GM18867 (cell line): ENCODE measurements around the gene NXPE2.
"Not testable (repeated sequence)": the region's sequence is repeated elsewhere in the genome, so short reads cannot be mapped to it uniquely, and the experiment has no call there.

Experiments
- ATAC-seq: cut with Tn5 transposase; IDR thresholded peaks from one replicate; pipeline ENCODE4 v1.9.1; 2021; ENCODE audit warnings: mild to moderate bottlenecking, moderate library complexity; ENCODE audit not compliant: unreplicated experiment

NXPE2 gene

GRCh38 chr11:114678125-114679036 lies at the start of gene NXPE2:
TSS of gene NXPE2 (plus strand) at chr11:114678527. CDS start at chr11:114678576, 49 bp downstream.
- ATAC-seq = no peak

- not testable (repeated sequence) for ATAC-seq
Observed at GRCh38 chr11:114631445-114631965, 46.8 kb upstream of the NXPE2 start.

DNA sequence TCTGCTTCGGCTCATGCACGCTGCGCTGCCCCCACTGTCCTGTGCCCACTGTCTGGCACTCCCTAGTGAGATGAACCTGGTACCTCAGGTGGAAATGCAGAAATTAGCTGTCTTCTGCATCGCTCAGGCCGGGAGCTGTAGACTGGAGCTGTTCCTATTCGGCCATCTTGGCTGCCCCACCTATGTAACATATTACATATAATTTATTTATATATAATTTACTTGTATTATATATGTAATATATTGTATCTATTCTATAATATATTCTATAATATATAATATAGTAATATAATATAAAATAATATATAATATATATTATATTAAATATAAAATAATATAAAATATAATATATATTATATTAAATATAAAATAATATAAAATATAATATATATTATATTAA lies 38.9 kb upstream of the NXPE2 start:
- ATAC-seq = not testable (repeated sequence)

DNA sequence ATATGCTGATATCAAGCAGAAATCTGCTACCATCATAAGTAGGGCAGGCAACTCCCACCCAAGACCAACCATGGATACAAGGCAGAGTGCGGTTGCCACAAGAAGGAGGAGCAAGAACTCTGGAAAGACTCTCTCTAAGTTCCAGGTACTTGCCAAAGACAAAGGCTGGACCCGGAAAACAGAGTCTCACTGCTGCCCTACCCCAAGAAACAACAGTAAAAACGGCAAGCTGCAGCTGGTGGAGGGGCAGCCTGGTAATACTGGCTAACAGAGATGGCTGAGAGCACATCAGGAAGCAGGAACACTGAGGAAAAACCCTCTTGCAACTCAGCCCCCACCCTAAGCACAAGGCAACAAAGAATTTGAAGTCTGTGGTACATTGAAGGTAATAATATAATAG lies 27.7 kb upstream of the NXPE2 start:
- ATAC-seq = no peak

DNA sequence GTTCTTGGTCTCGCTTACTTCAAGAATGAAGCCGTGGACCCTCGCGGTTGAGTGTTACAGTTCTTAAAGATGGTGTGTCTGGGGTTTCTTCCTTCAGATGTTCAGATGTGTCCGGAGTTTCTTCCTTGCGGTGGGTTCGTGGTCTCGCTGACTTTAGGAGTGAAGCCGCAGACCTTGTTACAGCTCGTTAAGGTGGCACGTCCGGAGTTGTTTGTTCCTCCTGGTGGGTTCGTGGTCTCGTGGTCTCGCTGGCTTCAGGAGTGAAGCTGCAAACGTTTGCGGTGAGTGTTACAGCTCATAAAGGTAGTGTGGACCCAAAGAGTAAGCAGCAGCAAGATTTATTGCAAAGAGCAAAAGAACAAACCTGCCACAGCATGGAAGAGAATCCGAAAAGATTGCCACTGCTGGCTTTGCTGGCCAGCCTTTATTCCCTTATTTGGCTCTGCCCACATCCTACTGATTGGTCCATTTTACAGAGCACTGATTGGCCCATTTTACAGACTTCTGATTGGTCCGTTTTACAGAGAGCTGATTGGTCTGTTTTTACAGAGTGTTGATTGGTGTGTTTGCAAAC lies 27.1 kb upstream of the NXPE2 start:
- no peak for ATAC-seq

DNA sequence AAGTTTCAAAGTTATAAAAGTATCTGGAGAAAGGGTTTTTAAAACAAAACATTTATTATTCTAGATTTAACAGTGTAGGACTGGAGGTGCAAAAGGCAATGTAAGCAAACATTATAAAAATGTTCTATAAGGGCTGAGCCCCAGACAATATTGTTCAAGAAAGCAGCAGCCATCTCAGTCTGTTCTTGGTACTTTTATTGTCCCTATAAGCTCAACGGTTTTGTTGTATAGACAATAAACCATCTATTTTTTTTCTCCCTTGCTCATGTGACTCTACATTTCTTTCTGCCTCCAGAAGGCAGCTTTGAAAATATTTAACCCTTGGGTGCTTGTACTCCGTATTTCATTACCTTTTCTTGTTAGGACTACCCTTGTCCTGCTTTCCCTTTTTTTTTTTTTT lies 25.2 kb upstream of the NXPE2 start:
- no peak for ATAC-seq

- ATAC-seq = no peak
Observed at GRCh38 chr11:114664641-114665040, 13.7 kb upstream of the NXPE2 start.

- ATAC-seq = no peak
Observed at GRCh38 chr11:114666760-114667159, 11.6 kb upstream of the NXPE2 start.

DNA sequence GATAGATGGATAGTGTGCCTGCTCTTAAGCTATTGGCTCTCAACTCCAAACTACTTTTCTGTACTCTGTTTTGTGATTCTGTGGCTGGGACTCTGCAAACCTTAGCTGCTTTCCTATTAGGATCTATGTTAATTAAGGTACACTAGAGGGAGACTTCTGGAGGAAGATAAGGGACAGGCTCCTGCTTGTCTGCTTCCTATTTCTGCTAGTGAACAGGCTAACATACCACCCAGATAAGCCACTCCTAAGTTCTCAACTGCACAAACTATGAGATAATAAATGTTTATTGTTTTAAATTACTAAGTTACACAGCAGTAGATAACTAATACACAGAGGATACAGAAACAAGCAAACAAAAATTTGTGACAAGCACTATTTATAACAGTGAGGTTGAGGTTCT lies 10.2 kb upstream of the NXPE2 start:
- ATAC-seq = no peak

- no peak for ATAC-seq
Observed at GRCh38 chr11:114673661-114674060, 4.7 kb upstream of the NXPE2 start.

DNA sequence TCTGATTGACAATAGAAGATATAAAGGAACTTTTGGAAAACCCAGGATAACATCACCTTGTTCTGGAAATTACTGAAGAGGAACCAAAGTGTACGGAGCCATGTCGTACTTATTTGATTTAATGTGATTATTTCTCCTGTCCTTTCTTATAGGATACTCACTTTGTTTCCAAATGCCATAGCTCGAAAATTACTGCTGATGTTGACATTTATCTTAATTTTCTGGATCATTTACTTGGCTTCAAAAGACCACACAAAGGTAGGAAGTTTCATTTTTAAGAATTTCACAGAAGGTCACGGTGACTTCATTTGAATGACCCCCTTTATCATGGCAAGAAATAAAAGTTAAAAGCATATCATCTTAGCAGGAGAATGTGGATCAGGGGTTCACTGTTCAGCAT lies 1.2 kb downstream of the NXPE2 start:
- ATAC-seq = no peak

DNA sequence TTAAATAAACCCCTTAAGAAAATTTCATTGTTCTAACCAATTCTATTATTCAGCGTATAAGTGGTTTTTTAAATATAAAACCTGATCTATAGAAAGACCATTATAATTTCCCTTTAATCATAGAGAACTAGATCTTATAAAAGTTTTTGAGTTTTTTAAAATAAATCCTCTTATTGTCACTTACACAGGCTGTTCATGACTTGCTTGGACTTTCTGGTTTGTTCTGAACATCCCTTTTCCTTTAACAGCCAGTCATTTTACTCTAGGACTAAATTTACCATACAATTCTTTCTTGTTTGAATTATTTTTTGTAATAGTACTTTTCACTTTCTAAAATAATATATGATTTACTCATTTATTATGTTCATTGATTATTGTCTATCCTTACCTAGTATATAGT lies 4.7 kb downstream of the NXPE2 start:
- ATAC-seq = no peak

GRCh38 chr11:114684636-114685035 lies 6.3 kb downstream of the NXPE2 start:
- ATAC-seq = no peak

DNA sequence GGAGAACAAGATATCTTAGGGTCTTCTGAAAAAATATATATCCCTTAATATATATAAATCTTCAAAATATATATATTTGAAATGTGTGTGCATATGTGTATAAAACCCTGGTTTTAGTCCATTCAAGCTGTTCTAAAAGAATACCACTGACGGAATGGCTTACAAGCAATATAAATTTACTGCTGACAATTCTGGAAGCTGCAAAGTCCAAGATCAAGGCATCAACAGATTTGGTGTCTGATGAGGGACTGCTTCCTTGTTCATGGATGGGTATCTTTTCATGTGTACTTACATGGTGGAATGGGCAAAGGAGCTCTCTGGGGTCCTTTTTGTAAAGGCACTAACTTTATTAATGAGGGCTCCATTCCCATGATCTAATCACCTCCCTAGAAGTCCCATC lies 6.8 kb downstream of the NXPE2 start:
- ATAC-seq = no peak

DNA sequence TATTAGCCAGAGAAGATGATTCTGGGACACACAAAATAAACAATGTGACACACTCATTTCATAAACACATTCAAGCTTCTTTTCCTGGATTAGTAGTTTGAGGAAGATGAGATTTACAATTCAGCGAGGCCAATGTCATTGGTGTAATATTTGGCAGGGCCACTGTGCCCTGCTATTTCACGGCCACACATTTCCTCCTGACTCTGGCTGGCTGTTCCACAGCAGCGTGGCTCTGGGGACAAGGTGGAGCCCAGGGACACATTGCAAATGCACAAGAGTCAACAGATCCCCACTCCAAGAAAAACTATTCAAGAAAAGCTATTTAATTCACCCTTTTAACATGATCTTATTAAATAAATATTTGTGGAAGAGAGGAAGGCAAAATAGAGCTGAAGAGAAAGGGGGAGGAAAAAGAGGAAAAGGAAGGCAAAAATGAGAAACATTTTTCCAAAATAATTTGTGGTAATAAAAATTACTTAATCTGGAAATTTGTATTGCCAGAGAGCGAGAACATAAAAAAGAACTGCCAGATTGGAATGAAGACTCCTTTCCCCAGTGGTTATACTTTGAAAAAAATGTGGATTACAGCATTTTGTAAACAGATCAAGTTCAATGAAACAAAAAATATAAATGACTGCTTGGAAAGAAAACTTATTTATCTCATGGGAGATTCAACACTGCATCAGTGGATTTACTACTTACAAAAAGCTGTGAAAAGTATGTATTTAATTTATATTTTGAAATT lies 27.1 kb downstream of the NXPE2 start:
- ATAC-seq = no peak

GRCh38 chr11:114709960-114710359 lies 31.6 kb downstream of the NXPE2 start:
- no peak for ATAC-seq

DNA sequence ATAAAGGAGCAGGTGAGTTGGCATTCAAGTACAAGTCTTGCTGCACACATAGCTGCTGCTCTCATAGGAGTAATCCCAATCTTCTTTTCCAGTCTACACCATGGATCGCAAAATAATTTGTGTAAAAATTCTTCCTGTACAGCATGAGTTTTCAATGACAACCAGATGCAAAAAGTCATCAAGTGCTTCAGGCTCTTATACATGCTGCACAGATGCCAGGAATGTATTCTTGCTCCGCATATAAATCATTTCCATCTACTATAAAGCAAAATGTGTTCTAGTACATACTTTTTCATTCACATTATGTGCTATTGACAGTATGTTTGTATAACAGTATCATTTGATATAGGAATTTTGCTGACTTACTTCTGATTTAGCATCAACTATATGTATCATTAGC lies 35.4 kb downstream of the NXPE2 start:
- no peak for ATAC-seq

DNA sequence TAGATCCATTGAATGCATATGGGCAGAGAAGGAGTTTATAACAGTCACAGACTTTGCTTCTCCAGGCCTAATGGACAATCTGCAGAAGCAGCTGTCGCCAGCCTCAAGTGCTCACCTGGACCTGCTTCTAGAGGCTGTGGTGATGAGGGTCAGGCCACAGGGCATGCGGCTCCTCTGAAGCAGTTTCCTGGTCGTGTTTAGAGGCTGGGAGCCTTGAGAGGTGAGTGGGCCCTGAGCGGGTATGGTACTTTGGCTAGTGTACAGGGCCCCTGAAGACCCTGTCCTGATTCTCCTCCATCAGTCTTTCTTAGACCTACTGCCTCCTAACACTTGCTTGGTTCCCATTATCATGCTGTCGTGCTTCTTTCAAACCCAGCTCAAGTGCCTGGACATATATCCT lies 41.2 kb downstream of the NXPE2 start:
- ATAC-seq = no peak

DNA sequence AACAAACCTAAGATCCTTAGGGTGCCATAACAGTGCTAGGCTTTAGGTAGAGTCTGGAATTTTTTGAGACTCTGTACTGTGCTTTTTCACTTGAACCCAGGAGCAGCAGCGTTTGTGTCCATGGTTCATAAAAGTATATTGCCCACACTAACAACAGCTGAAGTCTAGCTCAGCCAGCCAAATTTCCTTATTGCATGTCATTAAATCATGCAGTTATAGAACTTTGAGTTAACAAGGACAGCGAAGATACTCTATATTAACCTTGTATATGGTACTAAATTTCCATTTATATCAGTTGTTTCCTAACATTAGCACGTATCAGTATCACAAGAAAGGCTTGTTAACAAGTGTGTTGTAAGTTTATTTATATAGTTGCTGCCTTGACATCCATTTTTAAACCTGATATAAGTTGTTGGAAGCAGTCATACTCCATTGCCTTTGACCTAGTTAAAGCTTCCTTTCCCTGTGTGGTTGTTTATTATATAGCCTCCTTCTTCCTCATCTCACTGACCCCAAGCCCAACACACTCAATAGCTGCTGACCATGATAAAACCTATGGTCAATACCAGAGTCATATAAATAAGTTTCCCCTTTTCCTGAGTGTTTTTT lies 46.7 kb downstream of the NXPE2 start:
- ATAC-seq = no peak

- no peak for ATAC-seq
Observed at GRCh38 chr11:114725623-114726022, 47.3 kb downstream of the NXPE2 start.

- ATAC-seq = no peak
Observed at GRCh38 chr11:114736806-114737205, 58.5 kb downstream of the NXPE2 start.
